ENCODE data around the gene LNPEP. TPM values are rescaled to one million over a fixed set of nuclear protein-coding genes. Genes with fewer than 3 reads are reported as not detected.

The LNPEP gene
- total RNA-seq, 1 experiment from 2014 or later, result 35.3 TPM

DNA sequence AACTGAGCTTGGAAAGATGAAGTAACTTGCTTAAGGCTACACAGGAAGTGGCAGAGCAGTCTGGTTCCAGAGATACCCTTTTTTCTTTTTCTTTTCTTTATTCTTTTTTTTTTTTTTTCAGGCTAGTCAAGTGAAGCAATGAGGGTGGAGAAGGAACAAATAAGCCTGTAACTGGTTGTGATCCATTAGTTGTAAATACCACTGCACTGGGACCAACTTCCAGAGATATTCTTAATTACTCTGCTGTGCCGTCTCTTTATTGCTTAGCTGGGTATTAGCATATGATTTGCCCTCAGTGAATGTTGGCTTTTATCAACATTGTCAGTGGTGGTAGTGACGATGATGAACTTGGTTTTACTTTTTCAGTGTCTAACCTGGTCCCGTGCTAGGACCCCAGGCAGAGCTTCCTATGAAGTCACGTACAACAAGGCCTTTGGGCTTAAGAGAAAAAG lies 26.7 kb downstream of the LNPEP start:
- H3K4me1 ChIP-seq, result peaks cover 20% of the 10 kb centered on the region
- no peaks in the 10 kb centered on the region for H3K27me3 ChIP-seq
- no peaks in the 10 kb centered on the region; the same call in 1 of the 2 replicates for H3K9me3 ChIP-seq (replicated peaks)
- no peak overlapping the region for H3K4me3 ChIP-seq
- H3K27ac ChIP-seq, result 0 out of 2 replicates have a peak overlapping the region, but pooled peaks have one; percentile 1
- H3K36me3 ChIP-seq, result no peaks in the 10 kb centered on the region
- DNase-seq, result no peak

DNA sequence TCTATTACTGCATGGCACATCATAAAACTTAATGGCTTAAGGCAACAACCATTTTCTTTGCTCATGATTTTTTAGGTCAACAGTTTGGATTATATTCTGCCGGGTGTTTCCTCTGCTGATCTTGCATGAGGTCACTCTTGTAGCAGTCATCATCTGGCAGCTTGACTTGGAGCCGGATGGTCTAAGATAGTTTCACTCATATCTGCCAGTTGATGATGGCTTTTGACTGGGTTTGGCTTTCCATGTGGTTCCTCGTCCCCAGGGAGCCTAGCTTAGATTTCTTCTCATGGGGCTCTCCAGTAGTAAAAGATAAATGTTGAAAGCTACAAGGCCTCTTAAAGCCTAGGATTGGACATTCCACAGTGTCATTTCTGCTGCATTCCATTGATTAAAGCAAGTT lies 27.4 kb downstream of the LNPEP start:
- no peaks in the 10 kb centered on the region for H3K36me3 ChIP-seq
- H3K9me3 ChIP-seq (replicated peaks), result no peaks in the 10 kb centered on the region
- peak; percentile 67 to 68 for DNase-seq
- H3K27me3 ChIP-seq, result no peaks in the 10 kb centered on the region
- peaks cover 26% of the 10 kb centered on the region for H3K4me1 ChIP-seq
- H3K27ac ChIP-seq, result peak overlapping the region; percentile 8; the same call in 1 of the 2 replicates
- H3K4me3 ChIP-seq, result no peak overlapping the region

DNA sequence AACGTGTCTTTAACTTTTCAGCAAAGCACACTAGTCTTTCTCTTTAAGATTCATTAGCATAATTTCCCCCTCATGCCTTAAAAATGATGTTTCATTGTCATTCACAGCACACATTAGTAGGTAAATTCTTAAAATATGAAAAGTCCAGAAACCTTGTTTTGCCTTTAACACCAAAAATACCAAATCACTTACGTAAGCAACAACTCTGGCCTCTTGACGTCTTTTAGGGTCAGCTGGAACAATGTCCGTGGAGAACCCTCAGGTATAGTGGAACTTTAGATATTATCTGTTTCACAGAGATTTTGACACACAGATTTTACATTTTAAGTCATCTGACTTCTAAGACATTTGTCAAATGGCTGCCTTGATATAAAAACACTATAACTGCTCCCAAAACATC lies 30.9 kb downstream of the LNPEP start:
- Histone ChIP-seq H3K4me1 (peaks cover 43% of the 10 kb centered on the region), H3K4me3 (no peak overlapping the region), H3K9me3 (replicated peaks) (no peaks in the 10 kb centered on the region), H3K27me3 (no peaks in the 10 kb centered on the region), H3K36me3 (no peaks in the 10 kb centered on the region), H3K27ac (no peak overlapping the region)
- no peak for DNase-seq

DNA sequence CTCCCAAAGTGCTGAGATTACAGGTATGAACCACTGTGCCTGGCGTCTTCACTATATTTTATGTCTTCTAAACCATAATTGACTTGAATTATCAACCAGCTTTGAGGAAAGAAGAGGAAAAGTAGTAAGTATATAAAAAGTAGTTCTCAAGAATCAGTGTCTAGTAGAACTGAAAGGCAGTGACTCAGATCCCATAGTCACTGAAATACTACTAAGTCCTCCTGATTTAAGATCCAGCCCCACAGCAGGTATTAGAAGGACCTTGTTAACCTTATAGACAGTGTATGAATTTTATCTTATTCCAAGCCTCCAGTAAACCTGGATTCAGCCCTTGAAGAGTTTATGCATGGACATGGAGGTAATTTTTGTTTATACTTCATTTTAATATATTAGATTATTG lies 31.5 kb downstream of the LNPEP start:
- no peak for DNase-seq
- Histone ChIP-seq H3K9me3 (replicated peaks) (no peaks in the 10 kb centered on the region), H3K27ac (peak overlapping the region; percentile 70; the same call in 1 of the 2 replicates), H3K36me3 (no peaks in the 10 kb centered on the region), H3K27me3 (no peaks in the 10 kb centered on the region), H3K4me1 (peaks cover 45% of the 10 kb centered on the region), H3K4me3 (no peak overlapping the region)

DNA sequence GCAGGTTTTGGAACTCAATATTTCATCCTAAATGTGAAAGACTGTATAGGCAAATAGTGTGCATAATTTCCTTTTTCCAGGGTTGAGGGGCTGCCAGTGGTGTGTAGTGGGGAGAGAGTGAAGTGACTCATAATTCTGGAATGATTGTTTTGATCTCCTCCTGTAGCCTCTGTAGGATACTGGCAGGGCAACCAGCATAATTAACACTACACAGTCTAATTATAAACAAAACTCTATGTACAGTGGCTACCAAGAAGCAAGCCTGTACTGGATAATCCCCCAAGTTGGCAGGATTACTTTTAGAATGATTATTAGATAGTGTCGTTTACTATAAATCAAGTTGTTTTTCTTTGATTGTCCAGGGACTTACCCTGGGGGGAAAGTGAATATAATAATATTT lies 32.2 kb downstream of the LNPEP start:
- H3K36me3 ChIP-seq, result no peaks in the 10 kb centered on the region
- DNase-seq, result peak; percentile 31 to 68
- peak overlapping the region; percentile 3; the same call in 1 of the 2 replicates for H3K4me3 ChIP-seq
- H3K27ac ChIP-seq, result peak overlapping the region; percentile 70
- peaks cover 47% of the 10 kb centered on the region for H3K4me1 ChIP-seq
- no peaks in the 10 kb centered on the region for H3K27me3 ChIP-seq
- H3K9me3 ChIP-seq (replicated peaks), result no peaks in the 10 kb centered on the region

DNA sequence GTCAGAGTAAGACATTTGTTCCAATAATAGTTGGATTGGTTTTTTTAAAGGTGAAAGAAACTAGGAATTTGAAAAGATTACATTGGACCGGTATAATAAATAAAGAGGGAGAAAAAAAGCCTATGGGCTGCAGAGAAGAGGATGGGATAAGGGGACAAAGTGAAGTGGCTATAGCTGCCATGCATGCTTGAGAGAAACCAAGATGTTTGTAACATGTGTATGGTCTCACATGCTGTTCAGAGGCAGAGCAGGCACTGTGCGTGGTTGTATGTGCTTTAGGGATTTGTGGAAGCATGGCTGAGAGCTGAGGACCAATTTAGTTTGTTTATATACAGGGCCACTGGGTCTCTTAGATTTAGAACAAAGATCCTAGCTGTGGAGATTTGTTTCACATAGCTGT lies 32.7 kb downstream of the LNPEP start:
- no peaks in the 10 kb centered on the region for H3K36me3 ChIP-seq
- peak overlapping the region; percentile 3; the same call in 1 of the 2 replicates for H3K4me3 ChIP-seq
- no peaks in the 10 kb centered on the region for H3K27me3 ChIP-seq
- DNase-seq, result peak; percentile 67 to 82
- H3K27ac ChIP-seq, result peak overlapping the region; percentile 70
- H3K9me3 ChIP-seq (replicated peaks), result no peaks in the 10 kb centered on the region
- peaks cover 45% of the 10 kb centered on the region for H3K4me1 ChIP-seq

DNA sequence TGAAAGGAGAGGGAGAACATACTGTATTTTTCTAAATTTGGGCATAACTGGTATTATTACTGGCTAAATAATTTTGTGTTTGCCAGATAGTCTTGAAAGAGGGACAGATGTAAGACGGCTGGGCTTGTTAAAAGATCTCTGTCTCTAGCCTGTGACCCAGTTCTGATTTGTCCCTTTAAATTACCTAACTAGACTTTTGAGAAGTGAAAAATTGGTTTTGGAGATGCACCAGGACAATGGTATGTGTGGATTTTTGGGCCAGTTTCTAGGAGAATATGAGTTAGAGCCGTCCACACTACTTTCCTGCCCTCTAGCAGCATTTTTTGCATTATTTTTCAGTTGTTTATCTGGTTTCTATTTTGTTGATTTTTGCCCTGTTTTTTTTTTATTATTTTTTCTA lies 33.5 kb downstream of the LNPEP start:
- H3K27ac ChIP-seq, result peak overlapping the region; percentile 70
- DNase-seq, result peak in 1 of 2 experiments; percentile 32
- no peak overlapping the region for H3K4me3 ChIP-seq
- H3K9me3 ChIP-seq (replicated peaks), result no peaks in the 10 kb centered on the region
- H3K4me1 ChIP-seq, result peaks cover 49% of the 10 kb centered on the region
- no peaks in the 10 kb centered on the region for H3K36me3 ChIP-seq
- no peaks in the 10 kb centered on the region for H3K27me3 ChIP-seq

DNA sequence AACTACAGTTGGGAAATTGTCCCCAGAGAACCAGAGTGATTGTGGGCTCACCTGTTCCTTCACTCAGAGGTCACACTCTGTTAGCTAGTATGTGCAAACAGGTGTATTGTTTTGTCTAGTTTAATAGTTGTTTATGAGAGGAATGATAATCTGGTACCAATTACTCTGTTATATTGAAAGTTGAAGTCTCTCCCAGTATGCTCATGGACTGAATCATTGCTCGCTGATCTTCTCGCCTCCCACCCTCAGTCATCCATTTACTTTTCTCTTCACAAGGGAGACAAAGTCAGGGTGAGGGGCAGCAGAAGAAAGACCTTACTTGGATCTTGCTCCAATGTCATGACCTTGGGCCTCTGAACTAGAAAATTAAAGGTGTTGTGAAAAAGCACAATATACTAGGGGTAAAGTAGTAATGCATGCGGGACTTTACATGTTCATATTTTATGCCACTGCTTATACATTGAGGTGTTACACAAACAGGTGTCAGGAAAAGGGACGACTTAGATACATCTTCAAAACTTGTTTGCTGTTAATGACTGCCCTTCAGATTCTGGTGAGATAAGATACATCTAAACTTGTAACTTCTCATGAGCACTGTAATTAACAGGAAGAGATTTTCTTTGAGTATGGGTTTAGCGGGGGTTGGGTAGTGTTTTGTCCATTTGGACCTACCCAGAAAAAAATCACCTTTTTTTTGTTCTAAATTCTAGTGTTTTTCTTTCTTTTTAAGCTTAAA lies 36.9 kb downstream of the LNPEP start:
- Histone ChIP-seq H3K4me3 (no peak overlapping the region), H3K36me3 (no peaks in the 10 kb centered on the region), H3K9me3 (replicated peaks) (no peaks in the 10 kb centered on the region), H3K27me3 (no peaks in the 10 kb centered on the region), H3K27ac (peak overlapping the region; percentile 80), H3K4me1 (peaks cover 79% of the 10 kb centered on the region)
- peak in 1 of 2 experiments; percentile 25 for DNase-seq

DNA sequence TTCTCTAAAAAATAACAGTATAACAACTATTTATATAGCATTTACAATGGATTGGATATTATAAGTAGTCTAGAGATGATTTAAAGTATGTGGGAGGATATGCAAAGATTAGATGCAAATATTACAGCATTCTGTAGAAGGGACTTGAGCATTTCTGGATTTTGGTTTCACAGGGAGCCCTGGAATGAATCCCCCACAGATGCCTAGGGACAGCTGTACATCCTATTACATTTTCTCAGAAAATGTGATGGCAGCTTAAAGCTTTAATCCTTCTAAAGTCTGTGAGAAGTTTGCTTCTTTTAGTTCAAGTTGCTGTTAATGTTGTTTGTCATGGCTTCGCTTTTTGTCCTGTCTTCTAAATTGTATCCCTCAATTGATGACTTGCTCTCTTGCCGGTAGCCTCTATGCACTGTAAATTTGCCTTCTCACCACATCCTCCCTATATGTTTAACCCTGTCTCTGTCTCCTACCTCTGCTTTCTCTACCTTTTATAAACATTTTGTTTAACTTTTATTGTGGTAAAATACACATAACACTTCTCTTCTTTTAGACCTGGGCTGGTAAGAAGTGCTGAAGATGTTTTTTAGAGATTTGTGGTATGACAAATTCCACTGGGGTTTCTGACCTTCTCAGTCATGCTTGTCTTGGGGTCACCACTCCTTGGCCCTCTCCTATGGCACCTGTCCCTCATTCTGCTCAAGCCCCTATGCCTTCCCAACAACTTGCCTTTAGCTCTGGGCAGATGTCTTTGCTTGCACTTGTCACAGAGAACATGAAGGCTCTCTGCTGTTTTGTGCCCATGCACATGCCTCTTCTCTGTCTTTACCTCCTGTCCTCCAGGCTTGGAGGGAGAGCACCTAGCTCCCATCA lies 37.9 kb downstream of the LNPEP start:
- peak overlapping the region; percentile 2; the same call in 1 of the 2 replicates for H3K4me3 ChIP-seq
- no peaks in the 10 kb centered on the region for H3K27me3 ChIP-seq
- H3K9me3 ChIP-seq (replicated peaks), result no peaks in the 10 kb centered on the region
- peak; percentile 51 to 84 for DNase-seq
- peaks cover 82% of the 10 kb centered on the region for H3K4me1 ChIP-seq
- H3K27ac ChIP-seq, result peak overlapping the region; percentile 80
- no peaks in the 10 kb centered on the region for H3K36me3 ChIP-seq

DNA sequence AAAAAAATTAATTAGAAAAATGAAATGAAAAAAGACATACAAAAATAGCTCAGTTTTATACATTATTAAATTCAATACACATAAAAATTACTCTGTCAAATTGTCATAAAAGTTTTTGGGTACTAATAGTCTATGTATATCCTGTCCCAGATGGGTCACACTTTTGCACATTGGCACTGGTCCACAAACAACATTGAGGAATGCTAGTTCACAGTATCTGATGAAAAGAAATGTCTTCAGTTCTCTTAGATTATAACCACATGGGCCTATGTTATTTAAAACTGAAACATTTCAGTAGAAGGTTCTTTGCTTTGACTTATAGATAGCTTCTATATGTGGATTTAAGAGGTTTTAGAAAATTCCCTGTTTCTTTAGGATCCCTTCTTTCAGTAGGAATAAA lies 39.8 kb downstream of the LNPEP start:
- H3K9me3 ChIP-seq (replicated peaks), result no peaks in the 10 kb centered on the region
- H3K27me3 ChIP-seq, result no peaks in the 10 kb centered on the region
- H3K36me3 ChIP-seq, result peaks cover 11% of the 10 kb centered on the region
- peaks cover 87% of the 10 kb centered on the region for H3K4me1 ChIP-seq
- 0 out of 2 replicates have a peak overlapping the region, but pooled peaks have one; percentile 3 for H3K27ac ChIP-seq
- no peak overlapping the region for H3K4me3 ChIP-seq
- peak in 1 of 2 experiments; percentile 44 for DNase-seq

DNA sequence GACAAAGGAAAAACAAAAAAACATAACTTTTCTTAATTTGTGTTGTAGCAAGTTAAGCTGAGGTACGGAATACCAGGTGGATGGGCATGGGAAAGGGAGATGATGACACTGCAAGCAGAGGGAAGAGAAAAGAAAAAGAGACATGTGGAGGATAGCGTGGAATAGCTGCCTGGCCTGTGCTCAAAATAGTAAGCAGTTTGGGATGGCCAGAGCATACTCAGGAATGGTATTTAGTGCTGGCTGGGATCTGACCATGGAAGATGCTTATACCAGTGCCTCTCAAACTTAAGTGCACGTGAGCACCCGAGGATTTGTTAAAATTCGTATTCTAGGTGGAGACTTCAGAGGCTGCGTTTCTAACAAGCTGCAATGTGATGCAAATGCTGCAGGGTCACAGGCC lies 41.3 kb downstream of the LNPEP start:
- Histone ChIP-seq H3K4me3 (no peak overlapping the region), H3K4me1 (peaks cover 80% of the 10 kb centered on the region), H3K27me3 (no peaks in the 10 kb centered on the region), H3K36me3 (peaks cover 16% of the 10 kb centered on the region), H3K9me3 (replicated peaks) (no peaks in the 10 kb centered on the region), H3K27ac (no peak overlapping the region)
- DNase-seq, result no peak

DNA sequence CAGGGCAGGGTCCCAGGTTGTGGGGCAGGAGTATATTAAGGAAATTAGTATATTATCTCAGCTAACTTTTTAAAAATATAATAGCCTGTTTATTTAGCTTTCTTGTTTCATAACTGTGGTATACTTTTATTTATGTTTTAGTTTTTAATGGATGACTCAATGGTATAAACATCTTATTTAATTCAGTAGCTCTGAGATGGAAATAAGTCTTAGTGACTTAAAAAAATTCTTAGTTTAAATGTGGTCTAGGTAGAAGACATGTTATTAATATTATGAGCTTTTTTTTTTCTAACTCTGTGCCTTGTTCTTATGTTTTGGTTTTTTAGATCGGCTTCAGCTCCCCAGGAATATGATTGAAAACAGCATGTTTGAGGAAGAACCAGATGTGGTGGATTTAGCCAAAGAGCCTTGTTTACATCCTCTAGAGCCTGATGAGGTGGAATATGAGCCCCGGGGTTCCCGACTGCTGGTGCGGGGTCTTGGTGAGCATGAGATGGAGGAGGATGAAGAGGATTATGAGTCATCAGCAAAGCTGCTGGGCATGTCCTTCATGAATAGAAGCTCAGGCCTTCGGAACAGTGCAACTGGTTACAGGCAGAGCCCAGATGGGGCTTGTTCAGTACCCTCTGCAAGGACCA lies 43.1 kb downstream of the LNPEP start:
- DNase-seq, result peak; percentile 82 to 90
- peak overlapping the region; percentile 32 for H3K27ac ChIP-seq

DNA sequence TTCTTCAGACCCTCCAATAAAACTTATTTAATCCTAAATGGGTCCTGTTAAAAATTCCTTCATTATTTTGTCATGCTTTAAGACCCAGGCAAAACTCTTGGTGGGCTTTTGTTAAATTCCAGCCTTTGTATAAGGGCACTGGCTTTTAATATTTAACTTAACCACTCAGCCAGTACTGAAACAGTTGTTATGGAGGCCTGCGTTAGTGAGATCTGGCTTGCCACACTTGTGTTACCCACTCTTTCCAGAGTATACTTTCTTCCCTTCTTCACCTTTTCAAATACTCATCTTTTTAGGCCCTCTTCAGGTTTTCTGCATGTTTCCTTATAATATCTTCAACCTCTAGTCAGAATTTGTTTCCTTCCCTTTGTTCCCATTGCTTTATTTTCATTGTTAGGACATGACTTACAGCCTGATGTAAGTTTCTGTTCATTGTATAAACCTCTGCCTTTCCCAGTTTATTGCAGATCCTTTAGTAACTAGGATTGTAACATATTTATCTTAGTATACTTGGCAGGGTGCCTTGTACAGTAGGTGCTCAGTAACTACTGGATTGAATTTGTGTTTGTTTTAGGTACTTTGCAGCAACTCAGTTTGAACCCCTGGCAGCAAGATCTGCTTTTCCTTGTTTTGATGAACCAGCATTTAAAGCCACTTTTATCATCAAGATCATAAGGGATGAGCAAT lies 48.8 kb downstream of the LNPEP start:
- H3K36me3 ChIP-seq, result peaks cover 26% of the 10 kb centered on the region
- peaks cover 9% of the 10 kb centered on the region for H3K4me1 ChIP-seq
- H3K9me3 ChIP-seq (replicated peaks), result no peaks in the 10 kb centered on the region
- H3K4me3 ChIP-seq, result no peak overlapping the region
- no peak overlapping the region for H3K27ac ChIP-seq
- no peaks in the 10 kb centered on the region for H3K27me3 ChIP-seq
- no peak for DNase-seq

More for the DNA sequence above, 43.1 kb downstream of the LNPEP start:
- peaks cover 65% of the 10 kb centered on the region for H3K4me1 ChIP-seq
- H3K9me3 ChIP-seq (replicated peaks), result no peaks in the 10 kb centered on the region
- H3K36me3 ChIP-seq, result peaks cover 16% of the 10 kb centered on the region
- no peak overlapping the region for H3K4me3 ChIP-seq
- H3K27me3 ChIP-seq, result no peaks in the 10 kb centered on the region

DNA sequence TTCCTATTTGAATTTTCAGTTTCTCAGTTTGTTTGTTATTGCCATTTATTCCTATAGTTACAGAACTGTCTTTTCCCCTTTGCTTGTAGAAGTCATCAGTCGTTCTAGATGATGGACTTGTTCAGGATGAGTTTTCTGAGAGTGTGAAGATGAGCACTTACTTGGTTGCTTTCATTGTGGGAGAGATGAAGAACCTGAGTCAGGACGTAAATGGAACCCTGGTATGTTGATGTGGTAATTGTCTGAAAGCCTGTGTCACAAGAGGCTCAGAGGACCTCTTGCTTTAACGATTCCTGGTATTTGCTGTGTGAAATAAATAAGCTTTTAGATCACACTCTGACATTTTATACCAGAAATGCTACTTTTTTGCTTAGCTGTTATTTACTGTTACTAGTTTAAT lies 50.6 kb downstream of the LNPEP start:
- Histone ChIP-seq H3K36me3 (peaks cover 24% of the 10 kb centered on the region), H3K27me3 (no peaks in the 10 kb centered on the region), H3K27ac (no peak overlapping the region), H3K4me1 (no peaks in the 10 kb centered on the region), H3K4me3 (no peak overlapping the region), H3K9me3 (replicated peaks) (0 out of 2 replicates have a peak, but pooled peaks cover 4% of the 10 kb centered on the region)
- no peak for DNase-seq

Measured in SJCRH30 (cell line).